Urothelium cell line (cell line): ENCODE data around the gene ABLIM1.

ENCODE experiments used
- DNase-seq: peaks from one replicate; pipeline ENCODE4 v3.0.0; 2011; ENCODE audit warnings: low spot score, mixed read lengths
- FAIRE-seq: peaks from 2 replicates; lab custom pipeline; 2011; peaks lifted over from hg19 to GRCh38; lab: Jason Lieb, UNC

ABLIM1 gene

DNA sequence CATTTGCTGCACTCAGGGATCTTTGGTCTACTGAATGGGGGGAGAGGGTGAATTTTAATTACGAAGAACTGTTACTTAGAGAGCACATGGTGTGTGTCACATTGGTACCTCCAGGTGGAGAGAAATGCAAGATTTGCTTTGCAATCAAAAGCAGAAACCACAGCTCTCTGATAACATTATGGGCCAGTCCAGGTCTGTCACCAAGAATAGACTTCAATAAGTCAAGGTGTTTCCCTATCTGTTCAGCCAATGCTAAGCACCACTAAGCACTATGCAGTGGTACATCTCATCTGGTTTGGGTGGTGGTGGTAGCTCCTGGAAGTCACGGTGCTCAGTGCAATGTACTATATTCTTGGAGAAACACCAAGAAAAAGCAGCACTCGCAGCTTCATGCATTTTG, 134.2 kb downstream of the ABLIM1 start:
- no peak for FAIRE-seq
- DNase-seq = no peak

DNA sequence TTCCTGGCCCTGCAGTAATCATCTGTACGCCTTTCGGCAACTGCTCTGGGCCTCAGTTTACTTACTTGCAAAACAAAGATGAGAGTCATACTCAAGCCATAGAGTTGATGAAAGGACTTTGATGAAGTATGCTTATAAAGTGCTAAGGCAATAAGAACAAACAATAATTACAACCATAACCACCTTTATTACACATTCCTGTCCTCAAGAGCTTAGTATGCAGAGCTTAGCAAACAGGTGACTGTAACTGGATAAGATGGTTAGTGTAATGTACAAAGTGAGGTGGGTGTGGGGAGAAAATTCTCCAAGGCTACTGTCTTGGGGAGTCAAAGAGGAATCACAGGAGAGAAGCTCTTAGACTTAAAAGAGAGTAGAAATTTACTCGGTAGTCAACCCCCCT, 136.8 kb downstream of the ABLIM1 start:
- no peak for FAIRE-seq
- no peak for DNase-seq

DNA sequence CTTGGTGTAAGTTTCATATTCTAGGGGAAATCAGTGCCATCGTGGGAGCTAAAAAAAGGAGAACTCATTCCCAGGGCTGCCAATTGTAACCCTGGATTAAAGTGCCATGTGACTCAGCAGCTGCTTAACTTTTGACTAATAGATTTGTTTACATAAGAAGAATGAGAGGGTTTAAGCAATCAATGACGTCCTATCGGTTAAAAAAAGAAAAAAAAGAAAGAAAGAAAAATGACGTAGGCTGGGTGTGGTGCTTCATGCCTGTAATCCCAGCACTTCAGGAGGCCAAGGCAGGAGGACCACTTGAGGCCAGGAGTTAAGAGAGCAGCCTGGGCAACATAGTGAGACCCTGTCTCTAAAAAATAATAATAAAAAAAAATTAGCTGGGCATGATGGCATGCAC, 137.6 kb downstream of the ABLIM1 start:
- FAIRE-seq (no peak), DNase-seq (peak; percentile 39)

DNA sequence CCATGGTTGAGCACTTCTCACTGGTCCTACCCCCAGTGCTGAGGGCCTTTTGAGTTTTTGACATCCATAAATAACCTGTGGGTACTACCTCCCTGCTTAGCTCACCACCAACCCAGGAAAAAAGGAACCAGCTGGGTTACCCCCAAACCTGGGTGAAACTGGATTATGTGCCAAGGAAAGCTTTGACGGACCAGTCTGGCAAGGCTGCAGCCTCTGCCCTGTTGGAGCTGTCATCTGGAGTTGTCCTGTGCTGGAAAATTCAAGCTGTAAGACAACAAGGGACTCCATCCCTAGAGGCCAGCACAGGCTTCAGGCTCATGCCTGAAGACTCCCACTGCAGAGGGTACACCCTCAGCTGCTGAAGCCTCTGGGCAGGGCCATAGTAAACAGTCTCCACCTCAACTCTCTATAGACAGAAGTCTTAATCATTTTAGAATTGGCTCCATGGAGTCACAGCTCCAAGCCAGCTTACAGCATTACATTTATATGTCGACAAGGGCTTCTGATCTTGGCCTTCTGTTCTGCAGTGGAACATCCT, 138.2 kb downstream of the ABLIM1 start:
- no peak for FAIRE-seq

DNA sequence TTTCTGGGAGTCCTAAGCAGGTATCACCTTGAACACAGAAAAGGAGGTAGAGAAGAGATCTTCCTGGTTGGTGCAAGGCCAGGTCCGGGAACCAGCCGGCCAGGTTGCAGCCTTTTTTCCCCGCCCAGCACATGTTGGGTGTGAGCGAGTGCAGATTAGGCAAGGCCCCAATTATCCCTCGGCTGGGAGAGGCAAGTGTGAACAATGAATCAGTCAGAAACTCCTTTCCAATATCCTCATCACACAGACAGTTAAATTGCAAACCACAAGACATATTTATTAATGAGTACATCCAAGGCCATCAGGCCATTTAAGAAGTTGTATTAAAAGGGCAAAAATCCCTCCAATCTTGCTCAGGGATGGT, 138.8 kb downstream of the ABLIM1 start:
- no peak for FAIRE-seq
- no peak for DNase-seq

More for the DNA sequence above, 138.2 kb downstream of the ABLIM1 start:
- no peak for DNase-seq

DNA sequence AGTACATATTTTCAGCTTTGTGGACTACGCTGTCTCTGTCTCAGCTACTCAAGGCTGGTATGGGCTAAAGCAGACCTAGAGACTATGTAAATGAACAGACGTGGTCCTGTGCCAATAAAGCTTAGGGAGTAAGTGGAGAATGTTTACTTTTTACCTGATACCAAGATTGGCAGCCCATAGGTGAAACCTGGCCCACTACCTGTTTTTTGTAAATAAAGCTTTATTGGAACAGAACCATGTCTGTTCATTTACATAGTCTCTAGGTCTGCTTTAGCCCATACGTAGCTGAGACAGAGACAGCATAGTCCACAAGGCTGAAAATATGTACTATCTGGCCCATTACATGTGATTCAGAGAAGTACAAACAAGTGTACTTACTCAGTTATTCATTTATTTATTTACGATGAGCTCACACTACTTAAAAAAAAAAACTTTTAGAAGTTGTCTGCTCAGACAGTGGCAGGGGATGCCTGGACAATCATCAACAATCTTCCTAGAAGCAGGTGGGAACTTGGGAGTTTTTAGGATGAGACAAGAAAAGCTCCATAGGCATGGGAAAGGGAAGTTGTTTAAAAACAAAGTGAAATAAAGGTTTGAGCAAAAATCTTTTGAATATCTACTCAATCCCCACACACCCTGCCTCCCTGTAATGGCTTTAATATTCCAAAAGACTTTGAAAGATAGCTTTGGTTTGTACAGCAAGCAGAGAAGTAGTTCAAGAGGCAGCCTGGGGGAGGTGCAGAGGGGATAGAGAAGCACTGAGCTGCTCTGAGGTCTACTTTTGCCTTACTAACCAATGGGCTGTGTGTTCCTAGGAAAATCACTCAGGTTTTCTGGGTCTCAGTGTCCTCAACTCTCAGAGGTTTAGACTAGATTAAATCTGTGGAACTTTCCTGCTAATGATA, 139.4 kb downstream of the ABLIM1 start:
- no peak for FAIRE-seq
- no peak for DNase-seq

DNA sequence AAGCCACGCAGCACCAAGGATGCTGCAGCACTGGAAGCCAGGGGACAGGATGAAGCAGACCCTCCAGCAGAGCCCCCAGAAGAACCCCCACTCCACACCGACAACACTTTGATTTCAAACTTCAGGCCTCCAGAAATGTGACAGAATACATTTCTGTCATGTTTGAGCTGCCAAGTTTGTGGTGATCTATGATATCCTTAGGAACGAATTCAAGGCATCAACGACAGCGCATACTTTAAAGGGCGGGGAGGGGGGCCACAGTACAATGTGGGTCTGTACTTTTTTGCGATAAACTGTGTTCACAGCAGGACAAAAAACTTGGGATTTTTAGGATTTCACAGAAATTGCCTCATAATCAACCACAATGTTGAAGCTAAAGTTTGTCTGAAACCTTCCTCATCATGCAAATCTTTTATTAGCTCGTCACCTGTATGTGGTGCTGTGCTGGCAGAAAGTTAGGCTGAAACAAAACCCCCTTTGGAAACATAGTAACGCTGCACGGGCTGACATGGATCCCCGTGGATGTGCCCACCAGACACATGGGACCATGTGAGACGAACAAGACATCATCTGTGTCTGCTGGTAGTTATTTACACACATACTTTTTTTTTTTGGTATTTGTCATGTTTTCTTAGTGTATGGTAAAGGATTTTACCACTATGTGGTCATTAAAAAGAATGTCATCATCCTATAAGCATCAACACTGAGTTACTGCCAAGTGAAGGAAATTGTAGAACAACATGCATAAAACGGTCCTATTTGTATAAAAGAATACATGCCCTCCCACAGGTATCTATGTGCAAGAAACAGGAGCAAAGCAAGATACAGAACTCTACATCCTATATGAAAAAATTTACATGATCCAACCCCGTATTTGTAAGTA, 140.5 kb downstream of the ABLIM1 start:
- FAIRE-seq (no peak), DNase-seq (no peak)

DNA sequence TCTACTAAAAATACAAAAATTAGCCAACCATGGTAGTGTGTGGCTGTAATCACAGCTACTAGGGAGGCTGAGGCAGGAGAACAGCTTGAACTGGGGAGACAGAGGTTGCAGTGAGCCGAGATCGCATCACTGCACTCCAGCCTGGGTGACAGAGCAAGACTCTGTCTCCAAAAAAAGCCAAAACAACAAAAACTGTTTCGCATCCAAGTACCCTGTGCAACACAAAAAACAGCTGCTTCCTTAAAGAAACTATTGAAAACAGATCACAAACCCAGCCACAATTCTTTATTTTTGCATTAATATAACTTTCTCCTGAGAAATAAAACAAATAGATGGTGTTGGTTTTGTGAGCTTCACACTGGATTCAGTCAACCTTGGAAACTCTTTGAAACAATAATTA, 141.7 kb downstream of the ABLIM1 start:
- no peak for DNase-seq
- FAIRE-seq = no peak

DNA sequence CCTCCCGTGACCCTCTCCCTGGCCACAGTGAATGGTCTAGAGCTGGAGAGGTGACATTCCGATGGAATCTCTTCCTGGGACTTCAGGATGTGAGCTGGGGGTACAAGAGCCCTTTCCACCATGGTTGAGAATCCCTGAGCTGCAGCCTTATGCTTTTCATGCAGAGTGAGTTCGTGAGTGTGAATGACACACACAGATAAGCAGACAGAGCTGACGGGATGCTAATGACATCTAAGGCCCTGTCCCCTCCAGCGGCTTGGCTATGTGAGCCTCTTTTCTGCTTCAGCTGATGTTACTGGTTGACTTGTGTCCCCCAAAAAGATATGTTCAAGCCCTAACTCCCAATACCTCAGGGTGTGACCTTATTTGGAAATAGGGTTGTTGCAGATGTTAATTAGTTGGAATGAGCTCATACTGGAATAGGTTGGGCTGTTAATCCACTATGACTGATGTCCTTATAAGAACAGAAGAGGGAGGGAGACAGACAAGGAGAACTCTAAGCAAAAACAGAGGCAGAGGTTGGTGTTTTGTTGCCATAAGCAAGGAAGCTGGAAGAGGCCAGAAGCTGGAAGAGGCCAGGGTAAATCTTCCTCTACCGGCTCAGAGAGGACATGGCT, 142.7 kb downstream of the ABLIM1 start:
- DNase-seq = no peak
- FAIRE-seq = no peak

DNA sequence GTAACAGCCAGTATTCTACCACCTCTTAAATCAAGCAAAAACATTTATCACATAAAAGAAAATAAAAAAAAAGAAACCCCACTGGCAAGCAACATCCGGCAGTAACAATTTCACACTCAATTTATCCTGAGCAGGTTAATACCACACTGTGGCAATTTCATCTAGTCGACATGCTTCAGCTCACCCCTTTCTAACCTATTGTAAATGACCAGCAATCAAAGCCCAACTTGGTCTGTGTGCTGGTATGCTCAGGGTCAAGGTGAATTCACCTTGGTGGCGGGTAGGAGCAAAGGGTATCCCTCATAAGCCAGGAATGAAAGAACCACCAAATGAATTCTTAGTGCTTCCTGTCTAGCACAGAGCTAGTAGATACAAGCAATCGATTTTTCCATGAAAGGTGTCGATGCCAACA, 144.7 kb downstream of the ABLIM1 start:
- no peak for FAIRE-seq
- DNase-seq = no peak

DNA sequence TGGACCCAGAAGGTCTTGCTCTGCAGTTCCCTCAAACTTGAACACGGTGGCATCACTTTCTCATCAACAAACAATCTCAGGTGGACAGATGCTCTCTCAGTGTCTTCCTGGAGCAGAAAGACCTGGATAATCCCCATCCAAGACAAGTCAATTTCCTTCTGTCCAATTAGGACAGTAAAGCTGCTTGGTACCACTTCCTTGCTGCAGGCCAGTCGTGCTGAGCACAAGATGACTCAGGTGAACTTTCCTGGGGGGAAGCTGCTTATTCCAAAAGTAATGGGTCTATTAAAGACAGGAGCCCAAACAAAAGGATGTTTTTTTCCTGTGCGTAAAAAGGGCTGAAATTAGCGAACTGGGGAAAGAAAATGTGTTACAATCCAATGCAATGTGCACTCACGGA, 146.2 kb downstream of the ABLIM1 start:
- FAIRE-seq (no peak), DNase-seq (no peak)

DNA sequence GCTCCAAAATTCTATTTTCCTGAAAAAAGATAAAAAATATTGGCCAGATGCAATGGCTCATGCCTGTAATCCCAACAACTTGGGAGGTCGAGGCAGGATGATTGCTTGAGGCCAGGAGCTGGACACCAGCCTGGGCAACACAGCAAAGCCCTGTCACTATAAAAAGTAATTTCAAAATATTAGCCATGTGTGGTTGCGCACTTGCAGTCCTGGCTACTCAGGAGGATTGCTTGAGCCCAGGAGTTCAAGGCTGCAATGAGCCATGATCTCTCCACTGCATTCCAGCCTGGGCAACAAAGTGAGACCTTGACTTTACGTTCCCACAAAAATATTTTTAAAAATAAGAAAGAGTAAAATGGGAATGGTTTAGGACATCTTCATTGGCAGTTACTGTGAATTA, 149.7 kb downstream of the ABLIM1 start:
- FAIRE-seq (no peak), DNase-seq (no peak)

DNA sequence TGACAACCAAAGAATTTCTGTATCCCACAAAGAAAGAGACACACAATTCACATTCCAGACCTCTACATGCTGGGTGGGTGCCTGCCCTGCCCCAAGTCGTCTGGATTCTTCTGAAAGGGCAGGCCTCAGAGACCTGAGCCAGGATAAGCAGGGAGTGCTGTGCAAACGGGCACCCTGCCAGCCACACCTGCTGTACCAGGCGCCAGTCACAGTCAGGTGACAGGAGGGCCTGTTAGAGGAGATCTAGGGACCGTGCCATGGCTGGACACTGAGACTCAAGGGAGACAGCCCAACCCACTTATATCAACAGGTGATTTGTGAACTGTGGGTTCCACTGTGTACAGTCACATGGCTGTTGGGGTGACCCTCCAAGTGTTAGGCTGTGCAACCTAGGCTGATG, 150.6 kb downstream of the ABLIM1 start:
- DNase-seq (peak; percentile 64), FAIRE-seq (no peak)

DNA sequence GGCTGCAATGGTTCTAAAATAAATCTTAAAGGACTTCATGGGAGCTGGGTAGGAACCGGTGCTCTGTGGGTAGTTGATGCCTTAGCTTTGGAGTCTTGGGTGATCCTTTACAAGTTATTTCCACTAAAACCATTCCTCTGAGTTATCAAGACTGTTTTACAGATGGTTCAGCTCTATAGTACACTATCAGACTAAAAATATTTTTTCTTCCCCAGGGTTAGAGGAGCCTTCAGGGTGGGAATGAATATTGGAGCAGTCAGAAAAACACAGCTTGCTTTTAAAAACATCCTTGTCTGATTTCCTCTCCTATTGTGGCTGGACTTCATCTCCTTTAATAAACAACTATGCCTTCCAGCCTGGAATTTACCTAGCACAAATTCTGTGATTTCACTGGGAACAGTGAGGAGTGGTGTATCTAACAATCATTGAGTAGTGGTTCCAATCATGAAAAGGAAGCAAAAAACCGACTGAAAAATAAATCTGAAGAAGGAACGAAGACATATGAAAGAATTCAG, 151.1 kb downstream of the ABLIM1 start:
- DNase-seq (no peak), FAIRE-seq (no peak)

DNA sequence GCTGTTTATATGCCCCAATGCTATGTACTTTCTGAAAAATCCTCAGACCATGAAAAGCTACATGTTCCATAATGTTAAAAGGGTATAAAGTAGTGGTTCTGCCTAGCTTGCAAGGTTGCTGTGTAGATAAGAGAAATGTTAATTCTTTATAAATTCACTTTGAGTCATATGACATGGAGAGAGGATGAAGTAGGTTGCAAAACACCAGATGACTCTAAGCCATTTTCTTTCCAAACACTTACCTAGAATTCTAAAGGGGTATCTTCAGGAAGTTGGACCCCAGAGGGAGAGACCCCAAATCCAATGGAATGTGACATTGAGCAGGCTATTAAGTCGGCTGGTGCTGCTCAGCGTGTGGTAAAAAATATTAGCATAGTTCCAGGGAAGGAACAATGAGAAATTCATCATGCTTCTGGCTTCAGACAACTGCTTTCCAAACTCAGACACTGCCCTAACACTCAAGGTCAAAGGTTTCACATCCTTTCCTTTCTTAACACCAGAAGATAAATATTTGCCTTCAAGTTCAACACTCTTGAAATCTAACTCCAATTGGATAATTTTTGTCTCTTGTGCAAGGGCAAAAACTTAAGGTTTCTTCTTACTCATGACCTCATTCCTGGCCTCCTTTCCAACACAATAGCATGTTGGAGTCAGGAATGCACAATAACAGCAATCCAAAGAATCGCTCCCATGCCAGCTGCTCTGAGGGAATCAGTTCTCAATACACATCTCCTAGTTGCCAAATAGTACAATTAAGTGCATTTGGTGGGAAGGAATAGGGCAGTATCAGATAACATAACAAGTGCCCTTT, 153.1 kb downstream of the ABLIM1 start:
- no peak for FAIRE-seq

DNA sequence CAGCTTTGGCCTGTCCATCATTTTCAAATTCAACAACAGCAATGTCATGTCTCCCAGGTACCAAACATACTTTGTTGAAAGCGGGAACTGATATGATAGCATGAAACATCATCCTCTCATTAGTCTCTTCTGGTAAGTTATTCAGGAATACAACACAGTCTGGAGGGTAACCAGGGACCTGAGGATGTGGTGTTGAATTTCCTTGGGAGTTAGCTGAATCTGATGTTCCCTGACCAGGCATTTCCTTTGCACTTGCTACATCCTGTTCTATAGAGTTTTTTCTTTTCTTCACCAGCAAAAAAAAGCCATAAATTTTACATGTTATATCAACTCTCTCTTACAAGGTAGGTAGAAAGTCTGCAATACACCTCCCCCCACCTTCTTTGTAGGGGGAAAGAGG, 156.0 kb downstream of the ABLIM1 start:
- no peak for DNase-seq
- FAIRE-seq = no peak

More for the DNA sequence above, 153.1 kb downstream of the ABLIM1 start:
- DNase-seq = peak; percentile 29

DNA sequence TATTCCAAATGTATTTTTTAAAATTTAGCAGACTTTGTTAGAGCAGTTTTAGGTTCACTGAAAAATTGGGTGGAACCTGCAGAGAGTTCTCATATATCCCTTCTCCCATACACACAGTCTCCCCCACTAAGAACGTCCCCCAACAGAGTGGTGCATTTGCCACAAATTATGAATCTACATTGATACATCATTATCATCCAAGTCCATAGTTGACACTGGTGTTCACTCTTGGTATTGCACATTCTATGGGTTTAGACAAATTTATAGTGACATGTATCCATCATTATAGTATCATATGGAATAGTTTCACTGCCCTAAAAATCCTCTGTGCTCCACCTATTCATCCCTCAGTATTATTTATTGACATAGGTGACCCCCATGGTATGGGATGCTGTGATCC, 156.4 kb downstream of the ABLIM1 start:
- no peak for FAIRE-seq
- no peak for DNase-seq

DNA sequence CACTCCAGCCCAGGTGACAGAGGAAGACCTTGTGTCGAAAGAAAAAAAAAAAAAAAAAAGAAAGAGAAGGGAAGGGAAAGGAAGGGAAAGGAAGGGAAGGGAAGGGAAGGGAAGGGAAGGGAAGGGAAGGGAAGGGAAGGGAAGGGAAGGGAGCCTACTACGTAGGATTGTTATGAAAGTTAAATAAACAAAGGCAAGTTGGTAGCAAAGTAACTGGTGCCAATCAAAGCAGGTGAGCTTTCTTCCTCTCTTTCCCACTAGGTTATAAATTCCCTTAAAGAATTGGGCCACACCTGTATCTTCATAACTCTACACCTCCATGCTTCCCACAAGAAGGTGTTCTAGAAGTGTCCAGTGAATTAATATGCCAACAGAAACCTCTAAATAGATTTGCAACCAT, 157.4 kb downstream of the ABLIM1 start:
- FAIRE-seq = no peak
- DNase-seq = no peak

DNA sequence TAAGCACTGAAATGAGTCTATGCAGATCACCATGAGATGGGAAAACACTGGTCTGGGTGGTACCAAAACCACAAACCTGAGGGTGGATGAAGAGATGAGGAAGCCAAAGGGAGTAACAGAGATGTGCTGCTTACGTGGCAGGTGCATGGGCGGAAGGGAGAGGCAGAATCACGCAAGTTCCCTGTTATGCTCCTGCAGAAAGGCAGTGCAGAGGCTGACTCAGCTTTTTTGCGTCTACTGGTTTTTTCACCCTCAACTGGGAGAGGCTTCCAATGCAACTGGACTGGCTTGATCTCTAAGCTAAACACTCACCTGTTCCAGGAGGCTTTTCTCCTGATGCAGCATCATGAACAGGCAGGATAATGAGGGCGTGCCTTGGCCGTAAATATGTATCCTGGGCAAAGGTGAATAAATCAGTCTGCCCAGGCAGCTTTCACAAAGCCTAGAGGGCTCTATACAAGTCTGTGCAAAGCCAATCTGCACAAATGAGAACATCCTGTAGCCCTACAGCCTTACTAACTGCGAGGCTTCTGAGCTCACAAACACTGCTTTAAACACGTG, 158.4 kb downstream of the ABLIM1 start:
- no peak for DNase-seq
- no peak for FAIRE-seq

DNA sequence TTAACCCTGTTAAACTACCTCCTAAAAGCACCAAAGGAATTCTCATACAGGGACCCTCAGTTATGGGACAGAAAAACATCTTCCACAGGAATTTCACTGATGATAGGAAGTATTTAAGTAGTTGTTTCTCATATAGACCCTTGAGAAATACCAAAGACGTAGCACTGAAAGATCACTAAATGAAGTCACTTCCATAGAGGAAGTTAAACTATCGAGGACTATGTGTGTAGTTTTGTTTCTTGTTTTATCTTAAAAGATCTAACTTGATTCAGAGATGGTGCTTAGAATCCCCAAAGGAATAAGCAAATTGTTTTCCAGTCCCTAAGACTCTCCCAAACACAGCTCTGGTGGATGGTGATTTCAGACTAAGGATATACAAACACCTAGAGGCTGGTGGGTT, 159.0 kb downstream of the ABLIM1 start:
- FAIRE-seq (no peak), DNase-seq (no peak)
